ENCODE data around the gene MSH3.

Gene MSH3

GRCh38 chr5:80905405-80905804, 251.0 kb downstream of the MSH3 start:
- no peak for DNase-seq (ENCODE audit: low read depth in 3 of 3)

- DNase-seq (ENCODE audit: low read depth in 3 of 3): no peak
Measured at GRCh38 chr5:80912479-80912878, 258.0 kb downstream of the MSH3 start.

DNA sequence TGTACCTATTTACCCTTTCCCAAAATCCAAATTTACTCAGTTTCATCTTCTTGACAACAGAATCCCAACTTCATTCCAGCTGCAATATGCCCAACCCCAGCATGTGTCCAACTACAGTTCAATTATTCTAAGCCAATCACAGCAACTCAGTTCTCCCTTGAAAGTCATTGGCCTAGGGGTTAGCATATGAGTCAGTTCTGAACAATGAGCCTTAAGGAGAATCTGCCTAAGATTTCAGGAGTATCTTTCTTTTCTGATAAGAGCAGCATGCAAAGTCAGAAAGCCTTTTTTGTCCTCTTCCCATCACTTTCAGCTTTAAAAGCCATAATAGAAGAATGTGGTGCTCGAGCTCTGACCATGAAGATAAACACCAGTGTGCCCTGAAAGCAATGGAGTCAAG, 261.3 kb downstream of the MSH3 start:
- DNase-seq (ENCODE audit: low read depth in 3 of 3): no peak

DNA sequence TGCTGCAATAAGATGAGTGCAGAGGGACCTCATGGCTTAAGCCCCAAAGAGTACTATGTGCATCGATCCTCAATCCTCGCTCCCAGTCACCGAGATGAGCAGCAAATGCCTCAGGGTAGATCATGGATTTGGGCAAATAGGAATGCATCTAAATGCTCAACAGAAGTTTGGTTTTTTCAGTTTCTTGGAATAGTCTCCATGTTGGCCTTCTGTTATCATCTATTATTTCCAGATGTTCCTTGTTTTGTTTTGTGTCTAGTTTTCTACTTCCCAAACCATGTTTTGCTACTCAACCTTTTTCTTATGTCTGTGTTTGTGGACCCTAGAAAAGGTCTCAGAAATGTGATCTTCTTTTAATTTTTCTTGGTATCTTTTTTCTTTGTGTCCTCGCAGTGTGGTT, 262.2 kb downstream of the MSH3 start:
- no peak for DNase-seq (ENCODE audit: low read depth in 3 of 3)

- DNase-seq (ENCODE audit: low read depth in 3 of 3): no peak
Measured at GRCh38 chr5:80917631-80918030, 263.2 kb downstream of the MSH3 start.

DNA sequence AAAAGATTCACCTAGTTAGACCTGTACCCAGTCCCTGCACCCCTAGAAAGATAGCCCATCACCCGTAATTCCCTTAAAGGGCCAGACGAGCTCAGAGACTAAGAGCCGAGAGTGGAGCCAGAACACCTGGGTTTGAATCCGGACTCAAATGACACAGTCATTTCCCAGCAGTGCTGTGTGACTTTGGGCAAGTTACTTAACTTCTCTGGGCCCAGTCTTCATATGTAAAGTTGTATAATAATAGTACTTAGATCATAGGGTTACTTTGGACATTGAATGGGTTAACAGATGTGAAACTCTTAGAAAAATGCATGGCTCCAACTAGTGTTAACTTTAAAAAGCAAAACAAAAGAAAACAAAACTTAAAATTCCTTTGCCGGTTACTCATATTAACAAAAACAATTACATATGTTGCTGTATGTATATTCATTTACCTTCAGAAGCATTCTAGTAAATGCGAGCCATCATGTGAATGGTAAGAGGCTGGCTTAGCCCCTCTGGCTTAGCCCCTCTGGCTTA, 265.3 kb downstream of the MSH3 start:
- no peak for DNase-seq (ENCODE audit: low read depth in 3 of 3)

DNA sequence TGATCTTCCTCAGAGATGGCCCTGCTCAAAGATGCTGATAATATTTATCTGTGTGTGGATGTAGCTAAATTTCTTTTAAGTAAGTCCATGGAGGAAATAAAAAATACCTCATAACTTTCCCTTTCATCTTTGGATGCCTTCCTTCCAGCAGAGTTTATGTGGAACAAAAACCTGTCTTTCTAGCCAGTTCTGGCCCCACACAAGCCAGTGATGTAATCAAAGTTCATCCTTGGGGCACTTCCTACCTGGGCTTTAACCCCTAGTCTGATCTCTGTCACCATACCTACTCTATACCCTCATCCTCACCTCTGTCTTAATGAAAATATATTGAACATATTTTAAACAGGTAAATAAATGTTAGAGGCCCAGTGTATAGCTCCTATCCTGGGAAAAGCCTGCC, 265.9 kb downstream of the MSH3 start:
- no peak for DNase-seq (ENCODE audit: low read depth in 3 of 3)

GRCh38 chr5:80921026-80921425, 266.6 kb downstream of the MSH3 start:
- DNase-seq (ENCODE audit: low read depth in 3 of 3): no peak

- no peak for DNase-seq (ENCODE audit: low read depth in 3 of 3)
Measured at GRCh38 chr5:80925931-80926330, 271.5 kb downstream of the MSH3 start.

Data from stimulated activated CD4-positive, alpha-beta T cell treated with anti-CD3 and anti-CD28 coated beads, TNF-alpha, amount 100 ng/mL, for 4 hours (primary cell).